ENCODE results near the gene SLC9A7.

SLC9A7 gene

GRCh38 chrX:46698691-46699090, 60.2 kb downstream of the SLC9A7 start:
- no peak for DNase-seq

- DNase-seq, result no peak
These were observed 63.4 kb downstream of the SLC9A7 start for GRCh38 chrX:46695491-46695890.

GRCh38 chrX:46694549-46694948, 64.4 kb downstream of the SLC9A7 start:
- DNase-seq, result no peak

- DNase-seq, result no peak
These were observed 65.8 kb downstream of the SLC9A7 start for GRCh38 chrX:46693149-46693548.

GRCh38 chrX:46690818-46691217, 68.1 kb downstream of the SLC9A7 start:
- DNase-seq, result no peak

- peak; percentile 51 for DNase-seq
These were observed 71.3 kb downstream of the SLC9A7 start for GRCh38 chrX:46687619-46688018.

GRCh38 chrX:46686003-46686645, 72.8 kb downstream of the SLC9A7 start:
- DNase-seq, result peak; percentile 40

- peak; percentile 69 for DNase-seq
These were observed 75.9 kb downstream of the SLC9A7 start for GRCh38 chrX:46683048-46683447.

GRCh38 chrX:46681849-46682248, 77.1 kb downstream of the SLC9A7 start:
- DNase-seq, result no peak

GRCh38 chrX:46678232-46678631, 80.7 kb downstream of the SLC9A7 start:
- no peak for DNase-seq

- DNase-seq, result peak; percentile 50
These were observed 82.2 kb downstream of the SLC9A7 start for GRCh38 chrX:46676399-46677356.

- DNase-seq, result no peak
These were observed 85.1 kb downstream of the SLC9A7 start for GRCh38 chrX:46673620-46674359.

GRCh38 chrX:46670316-46670715, 88.6 kb downstream of the SLC9A7 start:
- DNase-seq, result no peak

GRCh38 chrX:46666831-46667230, 92.1 kb downstream of the SLC9A7 start:
- DNase-seq, result no peak

GRCh38 chrX:46665232-46666152, 93.4 kb downstream of the SLC9A7 start:
- DNase-seq, result peak; percentile 64

- DNase-seq, result no peak
These were observed 96.5 kb downstream of the SLC9A7 start for GRCh38 chrX:46662188-46662958.

GRCh38 chrX:46653482-46653881, 105.4 kb downstream of the SLC9A7 start:
- DNase-seq, result no peak

- DNase-seq, result peak; percentile 49
These were observed 109.3 kb downstream of the SLC9A7 start for GRCh38 chrX:46649421-46650260.

- no peak for DNase-seq
These were observed 110.3 kb downstream of the SLC9A7 start for GRCh38 chrX:46648660-46649059.

- DNase-seq, result no peak
These were observed 111.7 kb downstream of the SLC9A7 start for GRCh38 chrX:46647251-46647650.

- no peak for DNase-seq
These were observed 113.3 kb downstream of the SLC9A7 start for GRCh38 chrX:46645614-46646013.

Data from inflammatory macrophage treated with lipopolysaccharide for 4 hours (primary cell).